HepG2 (cell line): ENCODE measurements around the gene HSP90AB1. TPM values are rescaled to one million over a fixed set of nuclear protein-coding genes. Genes with fewer than 3 reads are reported as not detected.

Experiments
- ARID4A ChIP-seq: sonication (generic); formaldehyde crosslinking; IDR thresholded peaks from 2 replicates; pipeline ENCODE4 v1.5.0; 2020; ENCODE audit warnings: mild to moderate bottlenecking, missing genetic modification reagents, borderline replicate concordance
- ATM ChIP-seq: fragments of 450-650 bp; IDR thresholded peaks from 2 replicates; pipeline ENCODE4 v1.7.1; 2017; ENCODE audit warnings: mild to moderate bottlenecking, borderline replicate concordance
- BCLAF1 ChIP-seq: fragments of 450-650 bp; IDR thresholded peaks from 2 replicates; pipeline ENCODE4 v1.6.1; 2017; ENCODE audit warnings: mild to moderate bottlenecking
- CBX1 ChIP-seq: IDR thresholded peaks from one replicate; pipeline ENCODE4 v1.6.1; 2016; ENCODE audit warnings: antibody characterized with exemption, low read depth
- EZH2 ChIP-seq: conservative IDR thresholded peaks from 2 replicates; pipeline ENCODE4 v1.6.1; 2012; ENCODE audit warnings: mild to moderate bottlenecking, low read depth, low read length, moderate library complexity
- FOXP4 ChIP-seq: sonication (generic); formaldehyde crosslinking; IDR thresholded peaks from 2 replicates; pipeline ENCODE4 v1.4.0; 2020; ENCODE audit warnings: missing genetic modification reagents
- HMGA1 ChIP-seq: sonication (generic); formaldehyde crosslinking; conservative IDR thresholded peaks from 2 replicates; pipeline ENCODE4 v1.4.0; 2020; ENCODE audit warnings: missing genetic modification reagents
- HOMEZ ChIP-seq: IDR thresholded peaks from 2 replicates; pipeline ENCODE4 v1.6.1; 2016; ENCODE audit warnings: low read depth
- KAT8 ChIP-seq: IDR thresholded peaks from 2 replicates; pipeline ENCODE4 v1.6.1; 2016; ENCODE audit warnings: missing genetic modification reagents, missing compliant biosample characterization
- MLX ChIP-seq: IDR thresholded peaks from 2 replicates; pipeline ENCODE4 v1.6.1; 2016
- RORA ChIP-seq: sonication (generic); formaldehyde crosslinking; IDR thresholded peaks from 2 replicates; pipeline ENCODE4 v1.5.0; 2020; ENCODE audit warnings: mild to moderate bottlenecking, missing genetic modification reagents, moderate library complexity
- SMAD9 ChIP-seq: sonication (generic); formaldehyde crosslinking; IDR thresholded peaks from 2 replicates; pipeline ENCODE4 v1.5.1; 2020; ENCODE audit warnings: mild to moderate bottlenecking, missing genetic modification reagents
- THAP8 ChIP-seq: sonication (generic); formaldehyde crosslinking; IDR thresholded peaks from 2 replicates; pipeline ENCODE4 v1.5.1; 2020; ENCODE audit warnings: missing genetic modification reagents, mild to moderate bottlenecking, borderline replicate concordance
- U2AF1 ChIP-seq: fragments of 200-400 bp; formaldehyde crosslinking; optimal IDR thresholded peaks from 2 replicates; pipeline ENCODE3; 2017; ENCODE audit warnings: mild to moderate bottlenecking, low read depth, low read length
- XBP1 ChIP-seq: sonication (generic); formaldehyde crosslinking; IDR thresholded peaks from 2 replicates; pipeline ENCODE4 v1.5.0; 2020; ENCODE audit warnings: missing genetic modification reagents
- ZNF549 ChIP-seq: sonication (generic); formaldehyde crosslinking; IDR thresholded peaks from 2 replicates; pipeline ENCODE4 v1.5.0; 2020; ENCODE audit warnings: missing genetic modification reagents
- ZNF614 ChIP-seq: IDR thresholded peaks from 2 replicates; pipeline ENCODE4 v1.6.1; 2018; ENCODE audit warnings: missing biosample characterization, missing genetic modification reagents, inconsistent platforms, borderline replicate concordance
- polyA plus RNA-seq, 8 experiments: library from polyadenylated mRNA; depleted of rRNA in 3 of 8; stranded (reverse) in 7 of 8; unstranded in 1 of 8; fragments of >200 nt; fragmentation: Illumina TruSeq in 4 of 8; extraction: Trizol in 4 of 8; gene quantifications; 2 replicates each; pipeline versions ENCODE4 v1.2.1 to v1.2.3, GENCODE V29; 2011 to 2016; ENCODE audit warnings: low read depth in 4 of 8, missing spikeins in 1 of 8, mixed read lengths in 1 of 8; ENCODE audit not compliant: insufficient read depth in 1 of 8
- total RNA-seq, 5 experiments: library from RNA; depleted of rRNA; stranded (reverse); fragments of >200 nt; fragmentation: Illumina TruSeq; extraction: Trizol; gene quantifications; 2 replicates each; pipeline ENCODE4 v1.2.3, GENCODE V29; 2016; ENCODE audit warnings: low read depth in 1 of 5

Gene HSP90AB1
- total and polyA plus RNA-seq, 2 of the 13 experiments (the other 11 are each of a cell fraction or from before 2014, with no cell fraction given): 1,325 to 1,472 TPM

GRCh38 chr6:44245912-44246662 is 814 bp upstream of the HSP90AB1 start (continued):
- TF ChIP-seq ZNF614 (no peak; the same call in 1 of the 2 replicates), FOXP4 (peak; percentile 48; the same call in 1 of the 2 replicates), HMGA1 (CRISPR knock-in tag) (no peak), EZH2 (no peak), ARID4A (CRISPR knock-in tag) (peak; percentile 82), U2AF1 (no peak), MLX (CRISPR knock-in tag) (peak; percentile 13; the same call in 1 of the 2 replicates), CBX1 (no peak), XBP1 (CRISPR knock-in tag) (peak; percentile 26; the same call in 1 of the 2 replicates), ATM (no peak), RORA (CRISPR knock-in tag) (no peak), SMAD9 (CRISPR knock-in tag) (0 out of 2 replicates have a peak, but pooled peaks have one; percentile 80), ZNF549 (CRISPR knock-in tag) (no peak), HOMEZ (peak; percentile 53; the same call in 1 of the 2 replicates), BCLAF1 (no peak), THAP8 (CRISPR knock-in tag) (0 out of 2 replicates have a peak, but pooled peaks have one; percentile 4), KAT8 (CRISPR knock-in tag) (peak; percentile 56; the same call in 1 of the 2 replicates)
